ENCODE measurements around the gene MIDN.
A peak's percentile ranks its signal among the peaks of the same experiment; 100 is the strongest.

The MIDN gene

GRCh38 chr19:1220976-1221903, 27.1 kb upstream of the MIDN start:
- ATAC-seq (no peak), DNase-seq (no peak)

GRCh38 chr19:1221904-1222255, 26.5 kb upstream of the MIDN start:
- no peak for ATAC-seq
- no peak for DNase-seq

- ATAC-seq, result peak; percentile 4
Observed at GRCh38 chr19:1222394-1222793, 26.0 kb upstream of the MIDN start.

GRCh38 chr19:1223018-1223855, 25.1 kb upstream of the MIDN start:
- DNase-seq (peak; percentile 53), ATAC-seq (no peak)

More at GRCh38 chr19:1222394-1222793, 26.0 kb upstream of the MIDN start:
- no peak for DNase-seq

- DNase-seq (no peak), ATAC-seq (no peak)
Observed at GRCh38 chr19:1224047-1224825, 24.1 kb upstream of the MIDN start.

GRCh38 chr19:1224847-1225246, 23.5 kb upstream of the MIDN start:
- no peak for ATAC-seq
- no peak for DNase-seq

GRCh38 chr19:1225440-1226226, 22.8 kb upstream of the MIDN start:
- DNase-seq (no peak), ATAC-seq (no peak)

GRCh38 chr19:1226227-1226518, 22.2 kb upstream of the MIDN start:
- DNase-seq (no peak), ATAC-seq (no peak)

- ATAC-seq (no peak), DNase-seq (no peak)
Observed at GRCh38 chr19:1226522-1227303, 21.7 kb upstream of the MIDN start.

GRCh38 chr19:1227304-1228054, 20.9 kb upstream of the MIDN start:
- DNase-seq (no peak), ATAC-seq (no peak)

- no peak for ATAC-seq
- no peak for DNase-seq
Observed at GRCh38 chr19:1228161-1228957, 20.0 kb upstream of the MIDN start.

- no peak for ATAC-seq
- no peak for DNase-seq
Observed at GRCh38 chr19:1229056-1229923, 19.1 kb upstream of the MIDN start.

- no peak for ATAC-seq
- no peak for DNase-seq
Observed at GRCh38 chr19:1229924-1230782, 18.2 kb upstream of the MIDN start.

GRCh38 chr19:1230783-1231489, 17.4 kb upstream of the MIDN start:
- DNase-seq (no peak), ATAC-seq (peak; percentile 21)

GRCh38 chr19:1231729-1232637, 16.4 kb upstream of the MIDN start:
- DNase-seq (no peak), ATAC-seq (no peak)

GRCh38 chr19:1232652-1233072, 15.7 kb upstream of the MIDN start:
- ATAC-seq, result no peak
- DNase-seq, result no peak

All from stimulated activated naive CD8-positive, alpha-beta T cell treated with anti-CD3 and anti-CD28 coated beads, Interleukin-15, Interleukin-2, amounts not matched to agents 100 U/mL and 50 U/mL, for 24 hours (primary cell).